Hepatic stellate cell (primary cell): Measurements from ENCODE around the gene LRRC42.

Experiments used
- DNase-seq: peaks from one replicate; pipeline ENCODE4 v3.0.0; 2011; ENCODE audit warnings: low spot score

LRRC42 gene

DNA sequence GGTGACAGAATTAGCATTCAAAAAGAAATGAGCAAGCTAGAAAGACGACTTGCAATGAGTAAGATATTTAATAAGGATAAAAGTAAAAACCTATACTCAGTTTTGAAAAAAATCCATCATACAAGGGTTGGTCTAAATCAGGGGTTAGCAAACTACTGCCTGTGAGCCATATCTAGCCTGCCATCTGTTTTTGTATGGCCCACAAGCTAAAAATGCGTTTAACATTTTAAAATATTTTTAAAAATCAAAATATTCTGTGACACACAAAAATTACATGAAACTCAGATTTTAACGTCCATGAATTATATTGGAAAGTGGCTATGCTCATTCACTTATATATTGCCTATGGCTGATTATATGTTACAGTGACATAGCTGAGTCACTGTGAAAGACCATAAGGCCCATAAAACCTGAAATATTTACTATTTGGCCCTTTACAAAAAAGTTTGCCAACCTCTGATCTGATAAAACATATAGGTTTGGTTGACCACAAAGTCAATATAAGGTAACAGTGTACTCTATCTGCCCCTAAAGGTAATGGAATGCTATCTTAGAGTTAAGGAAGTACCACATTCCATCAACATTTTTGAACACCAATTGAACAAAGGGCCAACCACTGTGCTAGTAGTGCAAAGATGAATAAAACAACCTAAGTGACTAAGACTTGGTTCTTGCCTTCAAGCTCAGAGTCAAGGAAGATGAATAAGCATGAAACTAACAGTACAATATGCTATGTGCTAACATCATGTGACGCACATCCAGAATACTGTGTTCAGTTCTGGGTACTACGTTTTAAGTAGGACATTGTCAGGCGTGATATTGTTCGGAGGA is 3.8 kb upstream of the LRRC42 start:
- no peak for DNase-seq

DNA sequence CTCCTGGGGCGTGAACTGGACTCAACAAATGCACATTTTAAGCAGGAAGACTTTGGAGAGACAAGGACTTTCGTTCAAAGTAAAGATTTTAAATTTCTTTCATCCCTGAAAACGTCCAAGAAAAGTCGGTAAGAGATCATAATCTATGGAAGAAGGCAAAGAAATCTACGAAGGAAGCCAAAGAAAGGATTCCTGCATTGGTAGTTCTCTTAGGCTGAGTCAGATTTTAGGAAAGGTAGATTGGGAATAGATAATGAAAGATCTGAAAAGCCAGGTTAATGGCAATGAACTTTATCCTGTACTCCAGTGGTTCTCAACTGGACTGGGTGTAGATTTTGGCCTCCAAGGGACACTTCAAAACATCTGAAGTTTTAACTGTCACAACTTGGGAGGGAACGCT is 3.1 kb upstream of the LRRC42 start:
- no peak for DNase-seq

DNA sequence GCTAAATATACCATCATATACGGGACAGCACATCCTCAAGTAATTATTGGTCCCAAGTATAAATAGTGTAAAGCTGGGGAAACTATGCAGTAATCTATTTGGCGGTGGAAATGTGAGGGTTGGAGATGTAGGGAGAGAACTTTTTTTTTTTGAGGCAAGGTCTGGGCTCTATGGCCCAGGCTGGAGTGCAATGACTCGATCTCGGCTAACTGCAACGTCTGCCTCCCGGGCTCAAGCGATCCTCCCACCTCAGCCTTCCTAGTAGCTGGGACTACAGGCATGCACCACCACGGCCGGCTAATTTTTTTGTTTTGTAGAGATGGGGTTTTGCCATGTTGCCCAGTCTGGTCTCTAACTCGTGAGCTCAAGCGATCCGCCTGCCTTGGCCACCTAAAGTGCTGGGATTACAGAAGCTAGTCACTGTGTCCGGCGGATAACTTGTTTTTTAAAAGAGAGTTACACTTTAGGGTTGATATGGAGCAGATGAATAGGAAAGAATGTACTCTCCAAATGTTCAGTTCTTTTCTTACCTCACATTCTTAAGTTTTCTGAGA is 2.6 kb upstream of the LRRC42 start:
- DNase-seq = no peak

DNA sequence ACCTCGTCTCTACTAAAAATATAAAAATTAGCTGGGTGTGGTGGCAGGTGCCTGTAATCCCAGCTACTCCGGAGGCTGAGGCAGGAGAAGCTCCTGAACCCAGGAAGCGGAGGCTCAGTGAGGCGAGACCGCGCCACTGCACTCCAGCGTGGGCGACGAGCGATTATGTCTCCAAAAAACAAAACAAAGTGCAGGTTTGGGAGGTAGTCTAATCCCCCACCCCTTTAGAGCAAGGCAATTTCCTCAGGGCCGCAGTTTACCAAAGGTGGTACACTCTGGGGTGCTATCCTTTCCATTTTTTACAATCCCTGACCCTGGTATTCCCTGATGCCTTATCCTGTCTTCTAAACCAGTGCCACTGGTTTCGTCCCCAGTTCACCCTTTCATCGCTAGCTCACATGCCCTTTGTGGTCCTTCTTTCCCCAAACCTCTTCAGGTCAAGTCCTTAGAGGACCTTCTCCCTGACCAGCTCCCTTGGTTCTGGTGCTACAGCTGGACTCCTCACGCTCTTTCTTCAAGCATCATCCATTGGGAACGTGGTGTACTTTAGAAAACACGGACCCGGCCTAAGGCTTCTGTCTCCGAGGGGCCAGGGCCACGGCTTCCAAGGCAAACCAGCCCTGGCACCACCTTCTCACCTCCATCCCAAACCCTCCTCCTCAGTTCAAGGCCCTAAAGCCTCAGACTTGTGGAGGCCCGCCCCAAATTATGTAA is 1.5 kb upstream of the LRRC42 start:
- peak; percentile 40 for DNase-seq

DNA sequence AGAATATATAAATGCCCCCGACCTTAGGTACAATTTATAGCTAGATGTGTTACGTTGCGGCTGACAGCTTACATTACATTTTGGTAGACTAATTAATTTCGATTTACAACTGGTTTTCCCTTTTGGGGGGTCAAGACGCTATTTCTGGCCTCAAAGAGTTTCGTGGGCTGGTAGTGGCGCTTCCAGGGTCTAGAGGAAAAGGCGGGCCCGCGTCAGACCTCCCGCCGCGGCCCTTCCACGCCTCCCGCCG is 1.0 kb upstream of the LRRC42 start:
- DNase-seq = no peak

DNA sequence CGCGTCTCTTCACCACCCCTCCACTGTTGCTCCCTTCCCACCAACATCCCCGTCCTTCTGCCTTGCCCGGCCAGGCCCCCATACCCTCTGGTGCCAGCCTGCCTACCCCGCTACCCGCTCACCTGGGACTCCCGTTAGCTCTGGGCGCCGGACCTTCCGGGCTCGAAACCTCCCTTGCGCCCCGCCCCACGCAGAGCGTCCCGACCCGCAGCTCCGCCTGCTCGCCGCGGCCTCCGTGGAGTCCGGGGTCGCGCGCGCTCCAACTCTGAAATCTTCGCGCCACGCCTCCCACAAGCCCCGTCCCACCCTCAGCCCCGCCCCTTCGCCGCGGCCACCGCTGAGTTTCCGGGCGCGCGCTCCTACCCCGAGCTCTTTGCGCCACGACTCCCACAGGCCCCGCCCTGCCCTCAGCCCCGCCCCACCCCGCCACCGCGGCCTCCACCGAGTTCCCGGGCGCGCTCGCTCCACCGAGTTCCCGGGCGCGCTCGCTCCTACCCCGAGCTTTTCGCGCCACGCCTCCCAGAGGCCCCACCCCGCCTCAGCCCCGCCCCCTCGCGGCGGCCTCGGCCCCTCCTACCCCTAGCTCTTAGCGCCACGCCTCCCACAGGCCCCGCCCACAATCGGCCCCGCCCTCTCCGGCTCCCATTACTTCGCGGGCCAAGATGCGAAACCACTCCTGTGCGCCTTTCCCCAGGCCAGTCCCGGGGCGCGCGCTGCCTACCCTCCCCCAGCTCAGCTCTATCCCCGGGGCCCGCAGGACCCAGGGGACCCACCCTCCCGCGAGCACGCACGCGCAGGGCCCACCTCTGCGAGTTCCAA is 508 bp upstream of the LRRC42 start, which contains the start of gene IFT25:
TSS of gene IFT25 (minus strand) at position 267 of the 819 bp plus-strand sequence. CDS start 5,617 bp downstream, outside the sequence.
- peak; percentile 96 for DNase-seq

DNA sequence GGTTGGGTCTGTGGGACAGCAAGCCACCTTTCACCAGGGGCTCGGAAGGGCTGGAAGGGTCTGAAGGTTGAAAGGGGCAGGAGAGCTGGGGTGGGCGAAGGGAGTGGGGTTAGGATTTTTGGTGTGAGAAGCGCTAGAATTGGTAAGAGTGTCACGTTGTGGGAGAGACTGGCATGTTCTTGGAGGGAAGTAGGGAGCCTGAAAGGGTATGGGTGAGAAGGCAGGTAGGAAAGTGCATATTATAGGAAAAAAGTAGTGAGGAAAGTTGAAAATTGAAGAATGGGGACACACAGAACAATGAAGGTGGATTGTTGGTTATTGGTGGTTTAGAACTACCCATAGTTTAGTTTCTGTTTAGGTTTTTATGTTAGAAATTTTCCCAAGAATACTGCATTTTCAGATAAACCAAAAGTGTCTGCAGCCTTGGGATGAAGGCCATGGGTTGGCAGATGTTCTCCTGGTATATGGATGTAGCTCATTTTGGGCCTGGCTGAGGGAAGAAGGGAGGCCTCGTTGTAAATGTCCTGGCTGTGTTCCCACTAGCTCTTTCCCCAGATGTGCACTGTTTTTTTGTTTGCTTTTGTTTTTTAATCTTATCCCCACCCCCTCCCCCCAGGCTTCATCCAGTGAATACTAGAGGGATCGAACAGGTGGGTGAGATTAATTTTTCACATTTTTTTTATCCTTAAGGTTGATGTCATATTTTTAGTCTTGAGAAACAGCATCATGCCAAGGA is 1.2 kb downstream of the LRRC42 start:
- no peak for DNase-seq

DNA sequence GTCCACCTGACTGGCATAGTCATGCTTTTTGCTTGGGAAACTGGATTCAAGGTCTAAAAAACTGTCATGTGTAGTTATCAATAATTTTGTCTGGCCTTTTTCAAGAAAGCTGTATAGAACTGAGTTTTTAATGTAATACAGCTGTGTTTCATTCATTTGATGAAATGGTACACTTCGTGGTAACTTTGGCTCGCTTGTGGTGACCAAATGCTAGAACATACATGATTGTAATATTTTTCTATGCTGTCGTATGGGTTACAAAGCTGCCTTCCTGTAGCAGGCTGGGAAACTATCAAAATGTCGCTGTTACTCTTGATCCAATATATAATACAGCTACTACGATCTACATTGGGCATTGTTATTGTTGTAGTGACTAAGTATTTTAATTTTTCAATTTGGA is 2.1 kb downstream of the LRRC42 start:
- DNase-seq = no peak

DNA sequence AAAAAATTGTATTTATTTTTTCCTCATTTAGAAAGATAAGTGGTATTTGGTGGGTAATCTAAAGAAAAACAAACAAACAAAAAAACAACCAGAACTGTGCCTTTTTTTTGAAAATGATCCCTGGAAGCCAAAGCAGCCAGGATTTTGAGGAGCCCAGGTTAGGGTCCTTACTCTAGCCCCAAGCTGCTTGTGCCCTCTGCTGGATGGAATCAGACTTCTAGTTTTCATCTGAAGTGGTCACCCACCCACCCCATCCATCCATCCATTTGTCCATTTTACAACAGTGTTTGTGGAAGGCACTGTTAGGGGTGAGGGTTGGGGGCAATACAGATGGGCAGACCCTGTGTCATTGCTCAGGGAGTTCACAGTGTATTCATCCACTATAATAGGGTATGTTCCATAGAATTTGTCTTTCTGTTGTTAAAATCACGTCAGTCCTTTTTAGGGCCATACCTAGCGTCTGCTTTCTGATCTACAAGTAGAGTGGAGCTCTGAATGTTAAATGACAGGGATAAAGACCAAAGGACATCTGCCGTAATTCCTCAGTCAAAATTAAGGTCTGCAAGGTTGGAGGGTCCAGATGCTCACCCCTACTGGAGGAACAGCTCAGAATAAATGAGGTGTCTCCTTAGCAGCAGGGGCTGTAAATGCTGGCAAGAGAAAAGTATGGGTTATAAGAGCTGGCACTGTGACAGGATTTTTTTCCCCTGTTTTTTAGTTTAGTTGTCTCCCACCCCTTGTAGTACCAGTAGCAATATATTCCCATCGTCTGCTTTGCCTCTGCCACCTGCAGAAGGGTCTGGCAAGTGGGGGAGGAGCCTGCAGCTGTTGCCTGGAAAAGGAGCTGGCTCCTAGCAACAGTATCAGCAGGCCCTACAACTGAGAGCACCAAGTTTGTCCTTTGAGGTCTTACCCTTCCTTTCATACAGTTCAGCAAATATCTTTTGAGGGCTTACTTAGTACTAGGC is 3.2 kb downstream of the LRRC42 start:
- DNase-seq = no peak

DNA sequence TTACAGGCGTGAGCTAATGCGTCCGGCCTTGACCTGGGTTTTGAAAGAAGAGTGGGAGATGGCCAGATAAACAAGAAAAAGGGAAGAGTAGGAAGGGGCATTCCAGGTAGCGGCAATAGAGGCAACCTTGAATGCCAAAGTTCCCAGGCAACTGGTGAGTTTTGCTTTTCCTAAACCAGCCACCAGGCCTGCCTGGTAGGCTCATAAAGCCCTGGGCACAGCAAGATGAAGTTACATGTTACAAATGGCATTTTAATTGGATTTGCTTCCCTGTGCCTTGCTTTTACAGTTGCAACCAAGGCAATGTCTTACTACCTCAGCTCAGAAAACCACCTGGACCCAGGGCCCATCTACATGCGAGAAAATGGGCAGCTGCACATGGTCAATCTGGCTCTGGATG is 5.5 kb downstream of the LRRC42 start:
- DNase-seq = no peak

DNA sequence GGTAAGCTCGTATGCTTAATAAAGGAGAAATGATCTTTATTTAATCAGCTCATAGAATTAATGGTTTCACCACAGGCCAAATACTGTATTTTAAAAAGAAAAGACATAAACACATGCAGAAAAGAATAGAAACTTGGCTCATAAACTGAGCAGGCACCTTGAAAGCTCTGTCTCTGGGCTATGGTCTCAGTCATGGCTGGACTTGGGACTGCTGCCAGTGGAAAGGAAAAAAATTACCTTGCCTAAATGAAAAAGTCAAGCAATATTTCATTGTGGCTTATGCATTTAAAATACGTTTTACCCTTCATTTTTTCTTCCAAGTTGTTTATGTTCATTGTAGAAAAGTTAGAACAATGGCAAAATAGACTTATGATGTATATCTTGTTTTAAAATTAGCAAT is 8.0 kb downstream of the LRRC42 start:
- DNase-seq = no peak

DNA sequence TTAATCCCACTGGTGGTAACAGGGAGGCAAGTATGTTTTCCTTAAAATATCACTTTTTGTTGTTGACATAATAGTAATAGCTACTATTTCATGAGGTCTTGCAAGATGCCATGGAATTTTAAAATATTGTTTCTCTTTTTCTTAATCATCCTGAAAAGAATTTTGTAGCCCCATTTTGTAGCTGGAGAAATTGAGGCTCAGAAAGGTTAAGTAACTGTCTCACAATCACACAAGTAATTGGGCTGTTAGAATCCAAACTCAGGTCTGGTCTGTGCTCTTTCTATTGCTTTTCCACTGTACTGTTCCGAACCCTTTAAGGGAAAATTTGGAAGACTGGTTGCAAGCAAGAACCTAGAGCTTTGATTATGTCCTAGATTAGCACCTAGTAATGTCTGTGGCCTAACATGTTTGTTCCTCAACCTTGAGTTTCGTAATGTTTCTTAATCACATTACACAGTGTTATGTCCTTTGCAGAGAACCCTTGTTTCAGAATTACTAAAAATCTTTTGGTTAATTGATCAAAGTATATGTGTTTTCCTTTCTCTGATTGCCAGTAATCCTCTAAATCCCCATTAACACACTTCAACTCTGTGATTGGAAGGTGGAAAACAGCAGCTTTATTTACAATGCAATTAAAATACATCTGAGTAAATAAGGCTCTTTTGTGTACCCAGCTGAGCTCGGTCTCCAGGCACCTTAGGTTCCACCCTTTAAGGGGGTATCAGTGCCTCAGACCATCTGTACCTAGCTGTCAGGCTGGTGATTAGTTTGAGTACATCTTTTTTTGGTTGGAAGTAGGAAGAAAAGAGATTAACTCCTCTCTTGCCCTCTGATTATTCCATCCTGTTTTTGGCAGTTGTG is 10.4 kb downstream of the LRRC42 start:
- DNase-seq = no peak

DNA sequence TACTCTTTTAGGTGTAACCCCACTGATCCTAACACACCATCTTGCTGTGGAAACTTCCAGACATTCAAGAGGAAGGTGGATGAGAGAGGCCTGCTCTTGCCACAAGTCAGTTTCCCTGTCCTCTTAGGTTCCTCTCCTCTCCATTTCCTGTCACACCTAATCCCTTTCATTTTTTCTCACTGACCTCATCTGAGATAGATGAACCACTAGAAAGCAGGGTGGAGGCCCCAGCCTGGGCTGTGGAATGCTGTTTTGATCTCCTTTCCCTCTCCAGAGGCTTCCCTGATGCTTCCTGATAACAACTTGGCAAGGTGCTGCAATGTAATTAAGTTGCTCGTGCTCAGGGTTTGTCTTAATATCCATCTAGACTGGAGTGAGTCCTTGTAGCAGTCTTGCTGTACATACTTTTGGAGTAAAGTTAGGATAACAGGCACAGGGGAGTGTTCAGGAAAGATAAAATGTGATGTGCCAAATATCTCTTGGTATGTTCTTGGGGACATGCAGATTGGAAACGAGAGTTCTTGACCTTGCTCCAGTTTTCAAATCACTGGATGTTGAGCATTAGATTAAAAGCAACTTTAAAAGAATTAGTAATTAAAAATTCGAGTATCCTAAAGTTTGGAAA is 11.2 kb downstream of the LRRC42 start:
- peak; percentile 47 for DNase-seq

DNA sequence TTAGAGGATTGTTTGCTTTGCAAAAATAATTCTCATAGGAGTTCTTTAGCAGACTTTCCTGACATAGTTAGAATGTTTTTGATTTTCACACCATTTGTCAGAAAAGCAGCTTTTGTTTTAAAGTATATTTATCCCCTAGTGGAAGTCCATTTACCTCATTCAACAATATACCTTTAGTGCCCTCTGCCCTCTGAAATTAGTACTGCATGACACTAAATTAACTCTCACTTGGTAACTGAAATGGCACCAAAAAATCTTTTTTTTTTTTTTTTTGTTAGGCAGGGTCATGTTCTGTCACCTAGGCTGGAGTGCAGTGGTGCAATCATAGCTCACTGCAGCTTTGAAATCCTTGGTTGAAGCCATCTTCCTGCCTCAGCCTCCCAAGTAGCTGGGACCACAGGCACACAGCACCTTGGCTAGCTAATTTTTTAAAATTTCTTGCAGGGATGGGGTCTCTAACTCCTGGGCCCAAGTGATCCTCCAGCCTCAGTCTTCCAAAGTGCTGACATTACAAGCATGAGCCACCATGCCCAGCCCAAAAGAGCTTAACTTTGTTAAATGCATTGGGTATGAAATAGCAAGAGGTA is 13.6 kb downstream of the LRRC42 start:
- no peak for DNase-seq

DNA sequence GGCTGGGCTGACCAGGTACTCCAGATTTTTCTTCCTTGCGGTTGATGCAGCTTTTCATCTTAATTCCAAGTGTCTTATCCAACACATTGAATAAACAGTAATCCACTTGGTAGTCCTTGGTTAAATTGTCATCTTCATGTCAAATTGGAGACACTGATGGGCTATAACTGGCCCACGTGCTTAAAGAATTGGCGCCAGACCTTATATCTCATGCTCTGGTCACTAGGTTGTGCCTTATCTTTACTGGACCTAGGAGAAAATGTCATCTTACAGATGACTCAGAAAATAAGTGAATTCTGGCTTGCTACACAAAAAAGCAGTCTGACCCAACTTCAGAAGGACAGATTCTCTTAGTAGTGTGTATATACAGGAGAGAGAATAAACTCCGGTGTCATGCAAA is 16.2 kb downstream of the LRRC42 start:
- DNase-seq = no peak

DNA sequence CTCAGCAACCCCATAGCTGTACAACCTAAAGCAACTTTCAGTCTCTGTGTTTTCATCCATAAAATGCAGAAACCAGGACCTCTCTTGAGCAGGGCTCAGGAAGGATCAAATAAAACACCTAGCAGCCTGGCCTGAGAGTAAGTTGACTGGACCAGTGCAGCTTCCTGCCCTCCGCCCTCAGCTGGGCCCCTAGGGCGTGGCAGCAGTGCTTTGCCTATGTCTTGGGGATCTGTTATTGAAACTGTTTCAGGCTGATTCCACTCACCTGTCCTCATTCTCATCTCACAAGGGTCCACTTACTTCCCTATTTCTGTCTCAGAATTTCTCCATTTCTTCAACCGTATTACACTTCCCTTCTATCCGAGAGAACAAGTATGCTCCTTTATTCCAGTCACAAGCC is 17.3 kb downstream of the LRRC42 start:
- DNase-seq = no peak

DNA sequence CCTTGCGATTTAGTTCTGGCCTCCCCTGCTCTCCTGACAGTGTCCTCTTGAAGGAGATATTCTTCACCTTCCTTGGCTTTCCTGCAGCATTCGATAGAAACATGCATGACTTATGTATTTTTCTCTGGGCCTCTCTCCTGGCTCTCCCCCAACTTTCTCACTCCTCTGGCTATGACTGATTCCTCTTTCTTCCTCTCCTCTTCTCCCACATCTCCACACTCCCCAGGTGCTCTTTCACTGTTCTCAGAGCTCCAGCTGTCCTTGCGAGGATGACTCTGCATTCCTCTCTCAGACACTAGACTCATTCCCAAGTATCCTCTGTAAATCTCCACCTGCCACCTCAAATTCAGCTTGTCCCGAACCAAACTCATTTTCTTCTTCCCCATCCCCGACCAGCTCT is 18.0 kb downstream of the LRRC42 start:
- no peak for DNase-seq

DNA sequence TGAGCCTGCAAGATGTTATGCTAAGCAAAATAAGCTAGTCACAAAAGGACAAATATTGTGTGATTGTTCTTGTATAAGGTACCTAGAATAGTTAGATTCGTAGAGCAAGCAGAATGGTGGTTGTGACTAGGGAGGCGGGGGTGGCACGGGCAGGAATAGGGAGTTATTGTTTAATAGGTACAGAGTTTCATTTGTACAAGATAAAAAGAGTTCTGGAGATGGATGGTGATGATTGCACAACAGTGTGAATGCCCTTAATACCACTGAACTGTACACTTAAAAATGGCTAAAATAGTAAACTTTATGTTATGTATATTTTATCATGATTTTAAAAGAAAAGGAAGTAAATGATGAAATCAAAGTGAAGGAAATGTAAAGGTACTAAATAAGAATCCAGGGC is 20.6 kb downstream of the LRRC42 start:
- no peak for DNase-seq
